ENCODE data around the gene GALNS.

DNA sequence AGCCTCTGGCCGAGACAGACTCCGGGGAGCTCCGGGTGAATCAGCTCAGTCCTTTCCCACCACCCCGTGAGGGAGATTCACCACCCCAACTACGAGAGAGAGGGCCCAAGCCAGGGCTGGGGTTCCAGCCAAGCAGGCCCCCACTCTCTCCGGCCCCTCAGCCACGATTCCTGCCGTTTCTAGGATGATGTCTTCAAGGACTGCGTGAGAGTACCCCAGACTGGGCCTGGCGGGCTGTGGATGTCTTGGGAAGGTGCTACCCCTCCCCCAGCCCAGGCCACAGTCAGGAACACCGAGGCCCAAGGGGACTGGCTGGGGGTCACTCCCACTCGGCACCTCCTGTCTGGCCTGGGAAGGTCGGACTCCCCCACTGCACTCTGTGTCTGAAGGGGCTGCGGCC lies 31.3 kb upstream of the GALNS start:
- no peak for TF ChIP-seq MXD4 (CRISPR knock-in tag; IDR thresholded peaks at IDR 0.05; ENCODE audit: borderline replicate concordance)
- TF ChIP-seq, protein P1, sequence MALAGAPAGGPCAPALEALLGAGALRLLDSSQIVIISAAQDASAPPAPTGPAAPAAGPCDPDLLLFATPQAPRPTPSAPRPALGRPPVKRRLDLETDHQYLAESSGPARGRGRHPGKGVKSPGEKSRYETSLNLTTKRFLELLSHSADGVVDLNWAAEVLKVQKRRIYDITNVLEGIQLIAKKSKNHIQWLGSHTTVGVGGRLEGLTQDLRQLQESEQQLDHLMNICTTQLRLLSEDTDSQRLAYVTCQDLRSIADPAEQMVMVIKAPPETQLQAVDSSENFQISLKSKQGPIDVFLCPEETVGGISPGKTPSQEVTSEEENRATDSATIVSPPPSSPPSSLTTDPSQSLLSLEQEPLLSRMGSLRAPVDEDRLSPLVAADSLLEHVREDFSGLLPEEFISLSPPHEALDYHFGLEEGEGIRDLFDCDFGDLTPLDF (CRISPR knock-in tag; IDR thresholded peaks at IDR 0.05): no peak
